BLaER1 (cell line): ENCODE results near the gene NKX2-1.
"Not testable (repeated sequence)": the region's sequence is repeated elsewhere in the genome, so short reads cannot be mapped to it uniquely, and the experiment has no call there.

Experiments used
- H3K27ac ChIP-seq: shearing (Covaris generic); formaldehyde crosslinking; 2 replicates; pipeline ENCODE4 v1.8.1; 2022
- H3K27me3 ChIP-seq: shearing (Covaris generic); formaldehyde crosslinking; 2 replicates; pipeline ENCODE4 v1.8.1; 2022
- H3K36me3 ChIP-seq: shearing (Covaris generic); formaldehyde crosslinking; 2 replicates; pipeline ENCODE4 v1.8.1; 2022
- H3K4me1 ChIP-seq: shearing (Covaris generic); formaldehyde crosslinking; 2 replicates; pipeline ENCODE4 v1.8.1; 2022
- H3K4me2 ChIP-seq: shearing (Covaris generic); formaldehyde crosslinking; 2 replicates; pipeline ENCODE4 v1.8.1; 2022
- H3K4me3 ChIP-seq: shearing (Covaris generic); formaldehyde crosslinking; 2 replicates; pipeline ENCODE4 v1.8.1; 2022
- H3K9ac ChIP-seq: shearing (Covaris generic); formaldehyde crosslinking; 2 replicates; pipeline ENCODE4 v1.8.1; 2022
- H3K9me3 ChIP-seq: shearing (Covaris generic); formaldehyde crosslinking; 2 replicates; pipeline ENCODE4 v1.8.1; 2022
- H4K20me1 ChIP-seq: shearing (Covaris generic); formaldehyde crosslinking; 2 replicates; pipeline ENCODE4 v1.8.1; 2022
- Cebpa-rat ChIP-seq: shearing (Covaris generic); IDR thresholded peaks from 2 replicates; pipeline ENCODE4 v1.8.1; 2022

The NKX2-1 gene

GRCh38 chr14:36493761-36494160, 26.3 kb downstream of the NKX2-1 start:
- Histone ChIP-seq H3K9me3 (no peaks in the 10 kb centered on the region), H4K20me1 (no peaks in the 10 kb centered on the region), H3K9ac (no peak overlapping the region), H3K4me1 (no peaks in the 10 kb centered on the region), H3K27ac (no peak overlapping the region), H3K4me2 (no peak overlapping the region), H3K27me3 (no peaks in the 10 kb centered on the region), H3K36me3 (no peaks in the 10 kb centered on the region), H3K4me3 (no peak overlapping the region)
- no peak for TF ChIP-seq Cebpa-rat

GRCh38 chr14:36485773-36486172, 34.3 kb downstream of the NKX2-1 start:
- Histone ChIP-seq H3K4me1 (no peaks in the 10 kb centered on the region), H3K9ac (no peak overlapping the region), H4K20me1 (no peaks in the 10 kb centered on the region), H3K27ac (no peak overlapping the region), H3K36me3 (no peaks in the 10 kb centered on the region), H3K4me3 (no peak overlapping the region), H3K4me2 (no peak overlapping the region), H3K27me3 (no peaks in the 10 kb centered on the region), H3K9me3 (no peaks in the 10 kb centered on the region)
- no peak for TF ChIP-seq Cebpa-rat

GRCh38 chr14:36479344-36479743, 40.7 kb downstream of the NKX2-1 start:
- H4K20me1 ChIP-seq, result no peaks in the 10 kb centered on the region
- no peaks in the 10 kb centered on the region for H3K36me3 ChIP-seq
- H3K4me1 ChIP-seq, result no peaks in the 10 kb centered on the region
- TF ChIP-seq Cebpa-rat, result no peak
- no peak overlapping the region for H3K9ac ChIP-seq
- no peak overlapping the region for H3K4me3 ChIP-seq
- no peak overlapping the region for H3K27ac ChIP-seq
- no peak overlapping the region for H3K4me2 ChIP-seq
- H3K9me3 ChIP-seq, result no peaks in the 10 kb centered on the region
- H3K27me3 ChIP-seq, result no peaks in the 10 kb centered on the region

DNA sequence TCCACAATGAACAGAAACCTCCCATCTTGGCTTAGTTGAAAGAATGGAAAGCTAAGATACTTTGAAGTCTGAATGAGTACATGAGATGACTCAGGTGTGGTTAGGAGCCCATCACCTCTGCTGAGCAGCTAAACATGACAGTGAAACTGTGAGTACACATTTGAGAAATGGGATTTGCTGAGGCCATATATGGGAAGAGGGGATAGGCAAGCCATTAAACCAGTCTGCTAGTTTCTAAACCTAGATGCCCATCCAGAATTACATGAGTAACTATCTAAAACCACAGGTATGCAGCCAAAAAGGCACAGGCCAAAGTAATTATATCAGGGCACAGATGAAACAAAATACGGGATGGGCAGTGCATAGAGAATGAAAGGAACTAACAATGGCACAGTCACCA, 41.2 kb downstream of the NKX2-1 start:
- no peaks in the 10 kb centered on the region for H3K4me1 ChIP-seq
- H3K4me2 ChIP-seq, result no peak overlapping the region
- H3K9me3 ChIP-seq, result no peaks in the 10 kb centered on the region
- H3K27me3 ChIP-seq, result no peaks in the 10 kb centered on the region
- no peaks in the 10 kb centered on the region for H3K36me3 ChIP-seq
- H3K4me3 ChIP-seq, result no peak overlapping the region
- no peak for TF ChIP-seq Cebpa-rat
- H3K9ac ChIP-seq, result no peak overlapping the region
- no peaks in the 10 kb centered on the region for H4K20me1 ChIP-seq
- no peak overlapping the region for H3K27ac ChIP-seq

GRCh38 chr14:36477266-36477665, 42.8 kb downstream of the NKX2-1 start:
- no peak overlapping the region for H3K4me3 ChIP-seq
- H3K27me3 ChIP-seq, result no peaks in the 10 kb centered on the region
- no peak overlapping the region for H3K9ac ChIP-seq
- TF ChIP-seq Cebpa-rat, result no peak
- no peak overlapping the region for H3K27ac ChIP-seq
- H4K20me1 ChIP-seq, result no peaks in the 10 kb centered on the region
- H3K9me3 ChIP-seq, result no peaks in the 10 kb centered on the region
- no peak overlapping the region for H3K4me2 ChIP-seq
- no peaks in the 10 kb centered on the region for H3K4me1 ChIP-seq
- no peaks in the 10 kb centered on the region for H3K36me3 ChIP-seq

DNA sequence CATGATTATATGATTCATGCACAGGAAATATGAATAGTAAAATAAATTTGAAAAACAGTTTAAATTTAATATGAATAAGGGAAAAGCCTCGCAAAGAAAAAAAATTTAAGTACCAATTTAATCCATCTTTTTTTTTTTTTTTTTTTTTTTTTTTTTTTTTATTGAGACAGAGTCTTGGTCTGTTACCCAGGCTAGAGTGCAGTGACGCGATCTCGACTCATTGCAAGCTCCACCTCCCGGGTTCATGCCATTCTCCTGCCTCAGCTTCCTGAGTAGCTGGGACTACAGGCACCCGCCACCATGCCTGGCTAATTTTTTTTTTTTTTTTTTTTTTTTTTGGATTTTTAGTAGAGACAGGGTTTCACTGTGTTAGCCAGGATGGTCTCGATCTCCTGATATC, 44.0 kb downstream of the NKX2-1 start:
- H3K36me3 ChIP-seq, H3K9me3 ChIP-seq, H3K9ac ChIP-seq, H3K4me3 ChIP-seq, H3K27ac ChIP-seq, H3K4me1 ChIP-seq, H4K20me1 ChIP-seq, H3K4me2 ChIP-seq, H3K27me3 ChIP-seq: not testable (repeated sequence)

GRCh38 chr14:36474593-36474992, 45.4 kb downstream of the NKX2-1 start:
- Histone ChIP-seq H3K9ac (no peak overlapping the region), H3K36me3 (no peaks in the 10 kb centered on the region), H3K9me3 (no peaks in the 10 kb centered on the region), H3K27me3 (no peaks in the 10 kb centered on the region), H3K27ac (no peak overlapping the region), H3K4me1 (no peaks in the 10 kb centered on the region), H3K4me3 (no peak overlapping the region), H4K20me1 (no peaks in the 10 kb centered on the region), H3K4me2 (no peak overlapping the region)
- no peak for TF ChIP-seq Cebpa-rat

DNA sequence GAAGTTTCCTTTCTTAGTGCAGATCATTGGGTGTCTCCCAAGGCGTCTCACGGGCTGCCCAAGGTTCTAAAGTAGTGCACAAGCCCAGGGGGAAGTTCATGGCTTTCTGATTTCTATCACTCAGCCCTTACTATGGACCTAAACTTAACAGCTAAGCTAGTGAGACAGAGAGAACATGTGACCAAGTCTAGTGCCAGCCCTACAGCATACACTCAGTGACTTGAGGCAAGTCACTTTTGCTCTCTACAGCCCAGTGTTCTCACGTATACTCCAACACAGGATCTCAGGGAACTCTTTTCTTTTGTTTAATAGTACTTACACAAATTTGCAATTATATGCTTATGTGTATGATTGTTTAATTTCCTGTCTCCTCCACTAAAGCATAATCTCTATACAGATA, 48.6 kb downstream of the NKX2-1 start:
- H3K9me3 ChIP-seq, result no peaks in the 10 kb centered on the region
- no peak overlapping the region for H3K9ac ChIP-seq
- H3K36me3 ChIP-seq, result no peaks in the 10 kb centered on the region
- no peaks in the 10 kb centered on the region for H3K27me3 ChIP-seq
- no peak for TF ChIP-seq Cebpa-rat
- no peaks in the 10 kb centered on the region for H3K4me1 ChIP-seq
- H3K4me2 ChIP-seq, result no peak overlapping the region
- H4K20me1 ChIP-seq, result no peaks in the 10 kb centered on the region
- H3K4me3 ChIP-seq, result no peak overlapping the region
- no peak overlapping the region for H3K27ac ChIP-seq

GRCh38 chr14:36467332-36467731, 52.7 kb downstream of the NKX2-1 start:
- Histone ChIP-seq H3K36me3 (no peaks in the 10 kb centered on the region), H3K27me3 (no peaks in the 10 kb centered on the region), H3K4me2 (no peak overlapping the region), H3K4me1 (no peaks in the 10 kb centered on the region), H3K9ac (no peak overlapping the region), H3K27ac (no peak overlapping the region), H3K4me3 (no peak overlapping the region), H4K20me1 (no peaks in the 10 kb centered on the region), H3K9me3 (no peaks in the 10 kb centered on the region)
- no peak for TF ChIP-seq Cebpa-rat
